Measurements from ENCODE around the gene FRMD4A. TPM values are rescaled to one million over a fixed set of nuclear protein-coding genes. Genes with fewer than 3 reads are reported as not detected.

FRMD4A gene
- polyA plus RNA-seq, 1 donor (not counting 4 experiments of a cell fraction or from before 2014, with no cell fraction given) = 12.9 TPM

DNA sequence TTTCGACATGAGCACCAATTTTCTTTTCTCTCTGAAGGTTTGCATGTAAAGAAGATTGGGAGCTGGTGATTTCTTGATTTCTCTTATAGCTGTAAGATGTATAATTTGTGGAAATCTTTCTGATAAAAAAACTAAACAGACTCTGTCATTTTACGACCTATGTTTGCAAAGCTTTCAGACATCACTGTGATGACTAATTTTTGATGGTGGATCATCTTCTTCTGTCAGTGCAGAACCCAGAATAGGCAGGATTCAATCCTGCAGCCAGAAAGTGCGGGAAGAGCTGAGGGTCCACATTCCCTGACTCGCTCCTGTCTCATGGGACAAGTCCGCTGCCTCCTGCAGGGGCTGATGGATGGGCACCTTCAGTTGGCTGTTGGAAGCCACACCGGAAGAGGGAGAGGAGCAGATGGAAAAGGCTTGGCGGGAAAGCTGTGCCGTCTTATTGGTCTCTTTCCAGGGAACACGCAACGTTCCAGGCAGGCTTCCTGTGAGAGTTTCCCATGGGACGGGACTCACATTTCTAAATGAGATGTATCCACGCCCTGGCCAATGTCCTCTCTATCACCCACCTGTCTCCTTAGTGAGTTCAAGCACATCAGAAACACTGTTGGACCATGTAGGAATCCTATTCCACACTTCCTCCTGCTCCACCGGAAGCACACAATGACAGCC is 557.1 kb downstream of the FRMD4A start:
- TF ChIP-seq, protein P1, sequence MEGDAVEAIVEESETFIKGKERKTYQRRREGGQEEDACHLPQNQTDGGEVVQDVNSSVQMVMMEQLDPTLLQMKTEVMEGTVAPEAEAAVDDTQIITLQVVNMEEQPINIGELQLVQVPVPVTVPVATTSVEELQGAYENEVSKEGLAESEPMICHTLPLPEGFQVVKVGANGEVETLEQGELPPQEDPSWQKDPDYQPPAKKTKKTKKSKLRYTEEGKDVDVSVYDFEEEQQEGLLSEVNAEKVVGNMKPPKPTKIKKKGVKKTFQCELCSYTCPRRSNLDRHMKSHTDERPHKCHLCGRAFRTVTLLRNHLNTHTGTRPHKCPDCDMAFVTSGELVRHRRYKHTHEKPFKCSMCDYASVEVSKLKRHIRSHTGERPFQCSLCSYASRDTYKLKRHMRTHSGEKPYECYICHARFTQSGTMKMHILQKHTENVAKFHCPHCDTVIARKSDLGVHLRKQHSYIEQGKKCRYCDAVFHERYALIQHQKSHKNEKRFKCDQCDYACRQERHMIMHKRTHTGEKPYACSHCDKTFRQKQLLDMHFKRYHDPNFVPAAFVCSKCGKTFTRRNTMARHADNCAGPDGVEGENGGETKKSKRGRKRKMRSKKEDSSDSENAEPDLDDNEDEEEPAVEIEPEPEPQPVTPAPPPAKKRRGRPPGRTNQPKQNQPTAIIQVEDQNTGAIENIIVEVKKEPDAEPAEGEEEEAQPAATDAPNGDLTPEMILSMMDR (optimal IDR thresholded peaks at IDR 0.05 in 1 of 3, IDR thresholded peaks at IDR 0.05 in 1 of 3, conservative IDR thresholded peaks at IDR 0.05 in 1 of 3; ENCODE audit: extremely low read depth in 1 of 3, insufficient read depth in 2 of 3, low read length in 3 of 3) = no peak
- TF ChIP-seq EZH2 (IDR thresholded peaks at IDR 0.05; ENCODE audit: low read length) = no peak
- Histone ChIP-seq H3K4me1 (ENCODE audit: control insufficient read depth, extremely low read depth, insufficient read depth, low read length) (peaks cover 55% of the 10 kb centered on the region), H3K4me2 (ENCODE audit: control insufficient read depth, extremely low read depth, insufficient read depth, low read depth, low read length) (peak overlapping the region; percentile 70), H3K9me3 (ENCODE audit: control insufficient read depth, low read depth, low read length) (no peaks in the 10 kb centered on the region), H3K27me3 (ENCODE audit: control insufficient read depth, extremely low read depth, insufficient read depth, low read length) (no peaks in the 10 kb centered on the region), H3K27ac (ENCODE audit: control insufficient read depth, insufficient read depth, low read length) (peak overlapping the region; percentile 13), H3K4me3 (ENCODE audit: control insufficient read depth in 2 of 3, extremely low read depth in 1 of 3, insufficient read depth in 2 of 3, low read depth in 1 of 3, low read length in 3 of 3) (no peak overlapping the region), H3K9ac (ENCODE audit: control insufficient read depth, extremely low read depth, insufficient read depth, low read length) (no peak overlapping the region), H3K36me3 (ENCODE audit: control insufficient read depth in 2 of 2, extremely low read depth in 1 of 2, insufficient read depth in 2 of 2, low read length in 2 of 2) (no peaks in the 10 kb centered on the region), H3K9me1 (ENCODE audit: control insufficient read depth, extremely low read depth, insufficient read depth, low read length) (peaks cover 5% of the 10 kb centered on the region), H2AFZ (ENCODE audit: control insufficient read depth, low read length) (no peak overlapping the region), H4K20me1 (ENCODE audit: control insufficient read depth, extremely low read depth, insufficient read depth, low read length) (no peaks in the 10 kb centered on the region), H3K79me2 (ENCODE audit: control insufficient read depth, insufficient read depth, low read length) (no peaks in the 10 kb centered on the region)
- FAIRE-seq (no peak), DNase-seq (ENCODE audit: low read depth, low spot score) (no peak)
- dilution Hi-C loops (cut with MboI; ENCODE audit: extremely low pct_ligation_motif_present, low sequenced_read_pairs) = no loop called here

DNA sequence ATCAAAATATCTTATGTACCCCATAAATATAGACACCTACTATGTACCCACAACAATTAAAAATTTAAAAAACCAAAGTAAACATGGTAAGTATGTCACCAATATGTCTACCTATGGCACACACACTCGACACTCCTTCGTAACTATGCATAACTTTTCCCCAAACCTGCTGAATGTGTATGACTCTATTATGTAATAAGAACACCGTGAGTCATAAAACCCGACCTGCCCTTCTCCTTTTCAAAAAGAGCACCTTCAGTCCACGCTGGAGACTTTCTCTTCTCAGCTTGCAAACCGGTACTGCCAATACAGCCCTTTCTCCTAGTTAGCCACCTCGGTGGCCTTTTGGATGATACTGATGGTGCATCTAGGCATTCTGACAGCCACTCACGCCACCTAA is 557.7 kb downstream of the FRMD4A start:
- no peak overlapping the region for H2AFZ ChIP-seq (ENCODE audit: control insufficient read depth, low read length)
- H3K9me1 ChIP-seq (ENCODE audit: control insufficient read depth, extremely low read depth, insufficient read depth, low read length) = peaks cover 5% of the 10 kb centered on the region
- peak overlapping the region; percentile 70 for H3K4me2 ChIP-seq (ENCODE audit: control insufficient read depth, extremely low read depth, insufficient read depth, low read depth, low read length)
- peak; percentile 72 for FAIRE-seq
- H3K36me3 ChIP-seq (ENCODE audit: control insufficient read depth in 2 of 2, extremely low read depth in 1 of 2, insufficient read depth in 2 of 2, low read length in 2 of 2) = no peaks in the 10 kb centered on the region
- H3K9ac ChIP-seq (ENCODE audit: control insufficient read depth, extremely low read depth, insufficient read depth, low read length) = no peak overlapping the region
- H3K79me2 ChIP-seq (ENCODE audit: control insufficient read depth, insufficient read depth, low read length) = no peaks in the 10 kb centered on the region
- H4K20me1 ChIP-seq (ENCODE audit: control insufficient read depth, extremely low read depth, insufficient read depth, low read length) = no peaks in the 10 kb centered on the region
- no peak overlapping the region for H3K4me3 ChIP-seq (ENCODE audit: control insufficient read depth in 2 of 3, extremely low read depth in 1 of 3, insufficient read depth in 2 of 3, low read depth in 1 of 3, low read length in 3 of 3)
- H3K27me3 ChIP-seq (ENCODE audit: control insufficient read depth, extremely low read depth, insufficient read depth, low read length) = no peaks in the 10 kb centered on the region
- peak overlapping the region; percentile 13 for H3K27ac ChIP-seq (ENCODE audit: control insufficient read depth, insufficient read depth, low read length)
- dilution Hi-C loops (cut with MboI; ENCODE audit: extremely low pct_ligation_motif_present, low sequenced_read_pairs) = no loop called here
- peaks cover 55% of the 10 kb centered on the region for H3K4me1 ChIP-seq (ENCODE audit: control insufficient read depth, extremely low read depth, insufficient read depth, low read length)
- DNase-seq (ENCODE audit: low read depth, low spot score) = no peak
- TF ChIP-seq, protein P1 (optimal IDR thresholded peaks at IDR 0.05 in 1 of 3, IDR thresholded peaks at IDR 0.05 in 1 of 3, conservative IDR thresholded peaks at IDR 0.05 in 1 of 3; ENCODE audit: extremely low read depth in 1 of 3, insufficient read depth in 2 of 3, low read length in 3 of 3) = no peak
- no peak for TF ChIP-seq EZH2 (IDR thresholded peaks at IDR 0.05; ENCODE audit: low read length)
- H3K9me3 ChIP-seq (ENCODE audit: control insufficient read depth, low read depth, low read length) = no peaks in the 10 kb centered on the region
